Left kidney (tissue), 2 donors: ENCODE data around the gene TEKT5. TPM values are rescaled to one million over a fixed set of nuclear protein-coding genes. Genes with fewer than 3 reads are reported as not detected.
"Not testable (repeated sequence)": the region's sequence is repeated elsewhere in the genome, so short reads cannot be mapped to it uniquely, and the experiment has no call there.

ENCODE experiments used
- DNase-seq: peaks from one replicate; pipeline ENCODE4 v3.0.0-alpha.2; 2013
- polyA plus RNA-seq: library from polyadenylated mRNA; unstranded; fragments of 120-200 nt; gene quantifications from one replicate; pipeline ENCODE4 v1.2.1, GENCODE V29; 2013; ENCODE audit not compliant: insufficient read length

The TEKT5 gene
- polyA plus RNA-seq, 1 donor = not detected

GRCh38 chr16:10635365-10636021 is 59.2 kb downstream of the TEKT5 start:
- no peak for DNase-seq

GRCh38 chr16:10633429-10633828 is 61.3 kb downstream of the TEKT5 start:
- not testable (repeated sequence) for DNase-seq

GRCh38 chr16:10631886-10632285 is 62.8 kb downstream of the TEKT5 start:
- DNase-seq = no peak

GRCh38 chr16:10629592-10629963 is 65.2 kb downstream of the TEKT5 start:
- no peak for DNase-seq

- no peak for DNase-seq
Measured at GRCh38 chr16:10625595-10626357, 69.0 kb downstream of the TEKT5 start.

GRCh38 chr16:10624527-10624926 is 70.2 kb downstream of the TEKT5 start:
- DNase-seq = no peak

GRCh38 chr16:10623059-10623458 is 71.7 kb downstream of the TEKT5 start:
- DNase-seq = no peak

GRCh38 chr16:10622036-10622921 is 72.5 kb downstream of the TEKT5 start:
- DNase-seq = no peak

- DNase-seq = not testable (repeated sequence)
Measured at GRCh38 chr16:10621216-10621949, 73.3 kb downstream of the TEKT5 start.

GRCh38 chr16:10620120-10620519 is 74.6 kb downstream of the TEKT5 start:
- DNase-seq = no peak

- no peak for DNase-seq
Measured at GRCh38 chr16:10619271-10619849, 75.4 kb downstream of the TEKT5 start.

GRCh38 chr16:10618710-10619209 is 76.0 kb downstream of the TEKT5 start:
- no peak for DNase-seq

GRCh38 chr16:10617662-10618420 is 76.9 kb downstream of the TEKT5 start:
- no peak for DNase-seq

GRCh38 chr16:10616756-10617640 is 77.7 kb downstream of the TEKT5 start:
- DNase-seq = no peak

GRCh38 chr16:10616419-10616755 is 78.3 kb downstream of the TEKT5 start:
- no peak for DNase-seq

GRCh38 chr16:10614685-10615084 is 80.0 kb downstream of the TEKT5 start:
- DNase-seq = no peak

GRCh38 chr16:10613785-10614485 is 80.8 kb downstream of the TEKT5 start:
- no peak for DNase-seq

GRCh38 chr16:10612649-10613179 is 82.0 kb downstream of the TEKT5 start:
- DNase-seq = no peak

GRCh38 chr16:10611825-10612342 is 82.8 kb downstream of the TEKT5 start:
- no peak for DNase-seq
